Retinal pigment epithelial cell (primary cell): ENCODE results near the gene ECPAS.

Source experiments
- DNase-seq: peaks from one replicate; pipeline ENCODE4 v3.0.0-alpha.2; 2010; ENCODE audit warnings: low read depth
- H3K4me3 ChIP-seq: 2 replicates; pipeline ENCODE4 v1.5.1; 2011; ENCODE audit warnings: mild to moderate bottlenecking, low read length, control low read depth, moderate library complexity
- TF ChIP-seq, protein P1 (sequence below): conservative IDR thresholded peaks from 2 replicates; pipeline ENCODE4 v1.5.1; 2011; ENCODE audit warnings: low read depth, low read length, control low read depth, inconsistent platforms

The ECPAS gene

GRCh38 chr9:111483858-111484571, at the start of gene ECPAS:
Gene ECPAS (minus strand): TSS chr9:111484383. CDS start chr9:111472918, 11,465 bp downstream.
- TF ChIP-seq, protein P1, sequence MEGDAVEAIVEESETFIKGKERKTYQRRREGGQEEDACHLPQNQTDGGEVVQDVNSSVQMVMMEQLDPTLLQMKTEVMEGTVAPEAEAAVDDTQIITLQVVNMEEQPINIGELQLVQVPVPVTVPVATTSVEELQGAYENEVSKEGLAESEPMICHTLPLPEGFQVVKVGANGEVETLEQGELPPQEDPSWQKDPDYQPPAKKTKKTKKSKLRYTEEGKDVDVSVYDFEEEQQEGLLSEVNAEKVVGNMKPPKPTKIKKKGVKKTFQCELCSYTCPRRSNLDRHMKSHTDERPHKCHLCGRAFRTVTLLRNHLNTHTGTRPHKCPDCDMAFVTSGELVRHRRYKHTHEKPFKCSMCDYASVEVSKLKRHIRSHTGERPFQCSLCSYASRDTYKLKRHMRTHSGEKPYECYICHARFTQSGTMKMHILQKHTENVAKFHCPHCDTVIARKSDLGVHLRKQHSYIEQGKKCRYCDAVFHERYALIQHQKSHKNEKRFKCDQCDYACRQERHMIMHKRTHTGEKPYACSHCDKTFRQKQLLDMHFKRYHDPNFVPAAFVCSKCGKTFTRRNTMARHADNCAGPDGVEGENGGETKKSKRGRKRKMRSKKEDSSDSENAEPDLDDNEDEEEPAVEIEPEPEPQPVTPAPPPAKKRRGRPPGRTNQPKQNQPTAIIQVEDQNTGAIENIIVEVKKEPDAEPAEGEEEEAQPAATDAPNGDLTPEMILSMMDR, result no peak
- peak within 1 kb of the TSS; percentile 91 for H3K4me3 ChIP-seq
- DNase-seq, result no peak

DNA sequence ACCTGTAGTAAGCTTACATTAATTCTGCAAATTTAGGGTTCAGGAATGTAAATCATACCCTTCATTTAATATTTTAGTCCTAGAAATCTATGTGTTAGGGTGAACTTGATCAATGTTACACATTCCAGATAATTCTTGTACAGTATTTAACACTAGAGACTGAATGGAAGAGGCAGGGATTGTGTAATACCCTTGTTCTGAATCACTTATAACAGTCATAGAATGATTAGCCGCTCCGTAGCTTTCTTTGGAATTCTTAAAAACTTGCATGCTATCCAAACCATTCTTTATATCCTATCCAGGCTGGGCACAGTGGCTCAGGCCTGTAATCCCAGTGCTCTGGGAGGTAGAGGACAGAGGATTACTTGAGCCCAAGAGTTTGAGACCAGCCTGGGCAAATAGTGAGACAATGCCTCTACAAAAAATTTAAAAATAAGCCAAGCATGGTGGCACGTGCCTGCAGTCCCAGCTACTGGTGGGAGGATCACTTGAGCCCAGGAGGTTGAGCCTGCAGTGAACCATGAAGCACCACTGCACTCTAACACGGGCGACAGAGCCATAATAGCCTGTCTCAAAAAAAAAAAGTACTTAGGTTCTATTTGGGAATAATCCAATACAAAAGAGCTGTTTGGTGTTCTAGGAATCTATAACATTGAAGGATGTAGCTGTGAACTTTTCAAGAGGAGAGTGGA, 49.1 kb upstream of the ECPAS start:
- DNase-seq, result no peak
- H3K4me3 ChIP-seq, result no peak overlapping the region
- TF ChIP-seq, protein P1, result no peak

DNA sequence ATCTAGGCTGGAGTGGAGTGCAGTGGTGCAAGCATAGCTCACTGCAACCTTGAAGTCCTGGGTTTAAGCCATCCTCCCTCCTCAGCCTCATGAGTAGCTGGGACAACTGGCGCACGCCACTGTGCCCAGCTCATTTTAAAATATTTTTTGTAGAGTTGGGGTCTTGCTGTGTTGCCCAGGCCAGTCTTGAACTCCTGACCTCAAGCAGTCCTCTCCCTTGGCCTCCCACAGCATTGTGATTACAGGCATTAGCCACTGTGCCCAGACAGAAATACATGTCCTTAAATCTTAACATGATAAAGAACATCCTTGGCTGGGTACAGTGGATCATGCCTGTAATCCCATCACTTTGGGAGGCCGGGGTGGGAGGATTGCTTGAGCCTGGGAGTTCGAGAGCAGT, 47.5 kb upstream of the ECPAS start:
- no peak for DNase-seq
- TF ChIP-seq, protein P1, result no peak

GRCh38 chr9:111529787-111530186, 45.6 kb upstream of the ECPAS start:
- TF ChIP-seq, protein P1, result no peak
- DNase-seq, result no peak
- H3K4me3 ChIP-seq, result no peak overlapping the region

More for the DNA sequence above, 47.5 kb upstream of the ECPAS start:
- H3K4me3 ChIP-seq, result no peak overlapping the region

- TF ChIP-seq, protein P1, result no peak
- no peak overlapping the region for H3K4me3 ChIP-seq
- DNase-seq, result no peak
These were observed 43.2 kb upstream of the ECPAS start for GRCh38 chr9:111527347-111527746.

DNA sequence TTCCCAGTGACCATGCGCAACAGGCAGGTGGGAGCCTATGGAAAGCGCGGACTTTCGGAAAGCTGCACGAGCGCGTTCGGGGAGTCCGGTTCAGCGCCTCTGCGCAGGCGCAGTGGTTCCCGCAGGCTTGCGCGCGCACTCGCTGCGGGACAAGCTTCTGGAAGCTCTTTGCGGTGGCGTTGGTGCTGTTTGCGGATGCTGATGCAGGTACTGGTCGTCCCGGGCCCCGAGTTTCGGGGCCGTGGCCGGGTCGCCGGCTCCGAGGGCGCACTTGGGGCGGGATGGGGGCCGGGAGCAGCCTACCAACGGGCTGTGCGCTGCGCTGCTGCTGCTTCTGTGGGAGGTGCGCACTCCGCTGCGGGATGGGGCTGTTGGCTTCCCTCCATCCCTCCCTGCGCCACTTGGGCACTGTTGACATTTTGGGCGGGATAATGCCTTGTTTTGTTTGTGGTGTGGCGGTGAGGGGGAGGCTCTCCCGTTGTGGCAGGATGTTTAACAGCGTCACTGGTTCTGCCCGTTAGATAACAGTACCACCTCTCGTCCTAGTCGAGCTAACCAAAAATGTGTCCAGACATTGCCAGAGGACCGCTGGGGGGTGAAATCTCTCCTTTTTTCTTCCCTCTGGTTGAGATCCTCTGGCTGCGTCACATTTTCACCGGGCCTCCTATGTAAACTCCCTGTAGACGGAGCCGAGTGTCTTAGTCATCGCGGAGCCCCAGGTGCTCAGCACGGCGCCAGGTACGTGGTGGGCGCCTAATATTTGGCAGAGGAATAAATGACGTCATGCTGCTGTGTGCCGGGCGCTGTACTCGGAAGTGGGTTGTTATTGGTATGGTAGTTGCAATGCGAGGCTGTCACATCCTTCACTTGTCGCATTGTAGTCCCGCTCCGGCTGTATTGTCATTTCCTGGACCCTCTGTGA, 41.1 kb upstream of the ECPAS start, which contains the start of gene ZNF483:
ZNF483 (plus strand) TSS at position 124 of the 922 bp plus-strand sequence. CDS start 2,217 bp downstream, outside the sequence.
- TF ChIP-seq, protein P1, result no peak
- peak; percentile 55 for DNase-seq
- peak within 1 kb of the TSS; percentile 85 for H3K4me3 ChIP-seq
